C4-2B (cell line): ENCODE results near the gene POU6F2.

Experiments
- ZFX ChIP-seq: fragments of 450-650 bp; IDR thresholded peaks from 2 replicates; pipeline ENCODE4 v1.6.1; 2017
- TF ChIP-seq, protein P1 (sequence below): fragments of 450-650 bp; conservative IDR thresholded peaks from 2 replicates; pipeline ENCODE4 v1.5.1; 2017; ENCODE audit warnings: mild to moderate bottlenecking

DNA sequence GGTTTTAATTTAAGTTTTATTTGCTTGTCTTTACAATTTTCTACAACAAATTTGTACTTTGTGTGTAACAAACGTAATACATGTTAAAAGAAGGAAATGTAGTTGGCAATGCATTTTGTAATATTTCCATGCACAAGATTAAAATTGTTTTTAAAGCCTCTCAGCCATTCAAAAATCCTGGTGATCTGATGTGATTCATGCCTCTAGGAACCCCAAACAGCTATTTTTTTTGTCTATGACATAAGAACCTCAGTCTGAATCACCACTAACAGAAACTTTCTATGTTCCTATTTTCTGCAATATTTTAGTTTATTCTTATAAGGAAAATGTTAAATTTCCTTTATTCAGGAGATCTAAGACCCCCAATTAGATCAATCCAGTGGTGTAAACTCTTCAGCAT is 405.4 kb downstream of the POU6F2 start:
- TF ChIP-seq, protein P1, sequence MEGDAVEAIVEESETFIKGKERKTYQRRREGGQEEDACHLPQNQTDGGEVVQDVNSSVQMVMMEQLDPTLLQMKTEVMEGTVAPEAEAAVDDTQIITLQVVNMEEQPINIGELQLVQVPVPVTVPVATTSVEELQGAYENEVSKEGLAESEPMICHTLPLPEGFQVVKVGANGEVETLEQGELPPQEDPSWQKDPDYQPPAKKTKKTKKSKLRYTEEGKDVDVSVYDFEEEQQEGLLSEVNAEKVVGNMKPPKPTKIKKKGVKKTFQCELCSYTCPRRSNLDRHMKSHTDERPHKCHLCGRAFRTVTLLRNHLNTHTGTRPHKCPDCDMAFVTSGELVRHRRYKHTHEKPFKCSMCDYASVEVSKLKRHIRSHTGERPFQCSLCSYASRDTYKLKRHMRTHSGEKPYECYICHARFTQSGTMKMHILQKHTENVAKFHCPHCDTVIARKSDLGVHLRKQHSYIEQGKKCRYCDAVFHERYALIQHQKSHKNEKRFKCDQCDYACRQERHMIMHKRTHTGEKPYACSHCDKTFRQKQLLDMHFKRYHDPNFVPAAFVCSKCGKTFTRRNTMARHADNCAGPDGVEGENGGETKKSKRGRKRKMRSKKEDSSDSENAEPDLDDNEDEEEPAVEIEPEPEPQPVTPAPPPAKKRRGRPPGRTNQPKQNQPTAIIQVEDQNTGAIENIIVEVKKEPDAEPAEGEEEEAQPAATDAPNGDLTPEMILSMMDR: no peak
- no peak for TF ChIP-seq ZFX
